Measurements from ENCODE around the gene SRSF3.
"Not testable (repeated sequence)": the region's sequence is repeated elsewhere in the genome, so short reads cannot be mapped to it uniquely, and the experiment has no call there.

SRSF3 gene

GRCh38 chr6:36610041-36610955 is 16.1 kb downstream of the SRSF3 start:
- H3K27me3 ChIP-seq = no peaks in the 10 kb centered on the region

GRCh38 chr6:36610956-36611336 is 16.8 kb downstream of the SRSF3 start:
- Histone ChIP-seq H3K36me3 (peaks cover 74% of the 10 kb centered on the region), H3K9me3 (no peaks in the 10 kb centered on the region), H3K4me1 (peaks cover 11% of the 10 kb centered on the region), H3K4me3 (ENCODE audit: low read depth, low read length) (no peak overlapping the region), H3K27me3 (no peaks in the 10 kb centered on the region)
- DNase-seq = no peak
- TF ChIP-seq CTCF (IDR thresholded peaks at IDR 0.05; ENCODE audit: low read depth, low read length) = no peak

More at GRCh38 chr6:36610041-36610955, 16.1 kb downstream of the SRSF3 start:
- no peak overlapping the region for H3K4me3 ChIP-seq (ENCODE audit: low read depth, low read length)
- H3K4me1 ChIP-seq = peaks cover 9% of the 10 kb centered on the region
- peaks cover 78% of the 10 kb centered on the region for H3K36me3 ChIP-seq
- no peak for DNase-seq
- no peak for TF ChIP-seq CTCF (IDR thresholded peaks at IDR 0.05; ENCODE audit: low read depth, low read length)
- no peaks in the 10 kb centered on the region for H3K9me3 ChIP-seq

GRCh38 chr6:36611679-36612078 is 17.5 kb downstream of the SRSF3 start:
- H3K4me1 ChIP-seq = peaks cover 18% of the 10 kb centered on the region

GRCh38 chr6:36612101-36612625 is 18.0 kb downstream of the SRSF3 start:
- Histone ChIP-seq H3K4me1 (peaks cover 21% of the 10 kb centered on the region), H3K27me3 (no peaks in the 10 kb centered on the region), H3K9me3 (no peaks in the 10 kb centered on the region), H3K36me3 (peaks cover 64% of the 10 kb centered on the region), H3K4me3 (ENCODE audit: low read depth, low read length) (no peak overlapping the region)
- DNase-seq = no peak
- TF ChIP-seq CTCF (IDR thresholded peaks at IDR 0.05; ENCODE audit: low read depth, low read length) = no peak

More at GRCh38 chr6:36611679-36612078, 17.5 kb downstream of the SRSF3 start:
- peaks cover 69% of the 10 kb centered on the region for H3K36me3 ChIP-seq
- not testable (repeated sequence) for H3K4me3 ChIP-seq (ENCODE audit: low read depth, low read length); DNase-seq; H3K9me3 ChIP-seq; H3K27me3 ChIP-seq

- H3K4me1 ChIP-seq = peaks cover 28% of the 10 kb centered on the region
- TF ChIP-seq CTCF (IDR thresholded peaks at IDR 0.05; ENCODE audit: low read depth, low read length) = no peak
- no peaks in the 10 kb centered on the region for H3K9me3 ChIP-seq
- H3K36me3 ChIP-seq = peaks cover 54% of the 10 kb centered on the region
- DNase-seq = no peak
- H3K4me3 ChIP-seq (ENCODE audit: low read depth, low read length) = no peak overlapping the region
- H3K27me3 ChIP-seq = no peaks in the 10 kb centered on the region
Observed at GRCh38 chr6:36613200-36613995, 19.2 kb downstream of the SRSF3 start.

- Histone ChIP-seq H3K4me3 (ENCODE audit: low read depth, low read length) (no peak overlapping the region), H3K9me3 (no peaks in the 10 kb centered on the region), H3K4me1 (peaks cover 27% of the 10 kb centered on the region), H3K27me3 (no peaks in the 10 kb centered on the region), H3K36me3 (peaks cover 39% of the 10 kb centered on the region)
- TF ChIP-seq CTCF (IDR thresholded peaks at IDR 0.05; ENCODE audit: low read depth, low read length) = peak; percentile 81
- peak; percentile 55 for DNase-seq
Observed at GRCh38 chr6:36615018-36615761, 21.0 kb downstream of the SRSF3 start.
